Neural cell (in vitro differentiated cells): ENCODE data around the gene KCNMB2. TPM values are rescaled to one million over a fixed set of nuclear protein-coding genes. Genes with fewer than 3 reads are reported as not detected.

Experiments used
- H2AFZ ChIP-seq: fragments of 200-600, 300-800 bp; sonication (generic), shearing (Covaris generic); 2 replicates; pipeline ENCODE4 v1.6.0; 2014; ENCODE audit warnings: low read depth, mild to moderate bottlenecking, antibody characterized with exemption, low read length, moderate library complexity
- H3F3A ChIP-seq: fragments of 200-600 bp; shearing (Covaris generic); 2 replicates; pipeline ENCODE4 v1.6.1; 2016; ENCODE audit warnings: mild to moderate bottlenecking, moderate library complexity, mixed read lengths, antibody characterized with exemption, low read length; ENCODE audit not compliant: insufficient read depth, poor library complexity, severe bottlenecking
- H3K27ac ChIP-seq: fragments of 200-600, 300-800 bp; sonication (generic), shearing (Covaris generic); 2 replicates; pipeline ENCODE4 v1.5.1; 2014; ENCODE audit warnings: mild to moderate bottlenecking, low read length, moderate library complexity
- H3K27me3 ChIP-seq: fragments of 300-800, 200-600 bp; sonication (generic), shearing (Covaris generic); 2 replicates; pipeline ENCODE4 v1.6.0; 2014; ENCODE audit warnings: mild to moderate bottlenecking, low read depth, low read length, moderate library complexity; ENCODE audit not compliant: insufficient read depth
- H3K36me3 ChIP-seq: fragments of 300-800, 200-600 bp; sonication (generic), shearing (Covaris generic); 2 replicates; pipeline ENCODE4 v1.5.1; 2014; ENCODE audit warnings: mild to moderate bottlenecking, antibody characterized with exemption, low read length, moderate library complexity; ENCODE audit not compliant: insufficient read depth
- H3K4me2 ChIP-seq: fragments of 300-800, 200-600 bp; sonication (generic), shearing (Covaris generic); 2 replicates; pipeline ENCODE4 v1.6.0; 2014; ENCODE audit warnings: mild to moderate bottlenecking, low read length
- H3K4me3 ChIP-seq: fragments of 300-800, 200-600 bp; sonication (generic), shearing (Covaris generic); 2 replicates; pipeline ENCODE4 v1.5.1; 2014; ENCODE audit warnings: mild to moderate bottlenecking, low read length, moderate library complexity
- H3K79me2 ChIP-seq: fragments of 200-600 bp; shearing (Covaris generic); replicated peaks from 2 replicates; pipeline ENCODE4 v1.6.0; 2014; ENCODE audit warnings: mild to moderate bottlenecking, low read length, moderate library complexity; ENCODE audit not compliant: insufficient read depth
- H3K9ac ChIP-seq: fragments of 300-800, 200-600 bp; sonication (generic), shearing (Covaris generic); 2 replicates; pipeline ENCODE4 v1.6.1; 2016; ENCODE audit warnings: mild to moderate bottlenecking, low read length, mixed read lengths
- H3K9me2 ChIP-seq: fragments of 200-600 bp; shearing (Covaris generic); 2 replicates; pipeline ENCODE4 v1.6.1; 2016; ENCODE audit warnings: mild to moderate bottlenecking, low read length, mixed read lengths; ENCODE audit not compliant: insufficient read depth
- H3K9me3 ChIP-seq: fragments of 200-600, 300-800 bp; sonication (generic), shearing (Covaris generic); 2 replicates; pipeline ENCODE4 v1.6.1; 2016; ENCODE audit warnings: mild to moderate bottlenecking, mixed run types, low read length, moderate library complexity, mixed read lengths
- H4K20me1 ChIP-seq: fragments of 200-600 bp; shearing (Covaris generic); 2 replicates; pipeline ENCODE4 v1.6.1; 2016; ENCODE audit warnings: mild to moderate bottlenecking, mixed run types; ENCODE audit not compliant: insufficient read depth
- EP300 ChIP-seq: fragments of 450-650 bp; conservative IDR thresholded peaks from 2 replicates; pipeline ENCODE4 v1.6.1; 2014; ENCODE audit warnings: antibody characterized with exemption, mild to moderate bottlenecking, moderate library complexity; ENCODE audit not compliant: poor library complexity, severe bottlenecking
- EZH2 ChIP-seq: fragments of 200-600, 300-800 bp; shearing (Covaris generic), sonication (generic); IDR thresholded peaks from 2 replicates; pipeline ENCODE4 v1.6.1; 2014; ENCODE audit warnings: antibody characterized with exemption, low read length, borderline replicate concordance, mild to moderate bottlenecking; ENCODE audit not compliant: insufficient read depth, poor library complexity, severe bottlenecking
- MXI1 ChIP-seq: fragments of 450-650 bp; conservative IDR thresholded peaks from 2 replicates; pipeline ENCODE4 v1.6.1; 2014; ENCODE audit warnings: antibody characterized with exemption, mild to moderate bottlenecking; ENCODE audit not compliant: poor library complexity, severe bottlenecking
- POLR2AphosphoS5 ChIP-seq: IDR thresholded peaks from 2 replicates; pipeline ENCODE4 v1.6.1; 2012
- RAD21 ChIP-seq: fragments of 450-650 bp; conservative IDR thresholded peaks from 2 replicates; pipeline ENCODE4 v1.6.1; 2014; ENCODE audit warnings: antibody characterized with exemption, mild to moderate bottlenecking, moderate library complexity
- SMC3 ChIP-seq: fragments of 450-650 bp; conservative IDR thresholded peaks from 2 replicates; pipeline ENCODE4 v1.6.1; 2014; ENCODE audit warnings: antibody characterized with exemption, mild to moderate bottlenecking, moderate library complexity; ENCODE audit not compliant: poor library complexity
- TAF1 ChIP-seq: IDR thresholded peaks from 2 replicates; pipeline ENCODE4 v1.6.1; 2012; ENCODE audit warnings: low read depth
- polyA minus RNA-seq: library from RNA; depleted of rRNA, polyadenylated mRNA; stranded (reverse); fragments of >200 nt; gene quantifications from 2 replicates; pipeline ENCODE4 v1.2.3, GENCODE V29; 2014
- polyA plus RNA-seq: library from polyadenylated mRNA; depleted of rRNA; stranded (reverse); fragments of >200 nt; gene quantifications from 2 replicates; pipeline ENCODE4 v1.2.3, GENCODE V29; 2014
- TF ChIP-seq, protein P1 (sequence below): IDR thresholded peaks from 2 replicates; pipeline ENCODE4 v1.6.1; 2012; ENCODE audit warnings: borderline replicate concordance
- TF ChIP-seq, protein P2 (sequence below): fragments of 450-650 bp; IDR thresholded peaks from 2 replicates; pipeline ENCODE4 v1.5.1; 2014; ENCODE audit warnings: antibody characterized with exemption, mild to moderate bottlenecking, moderate library complexity; ENCODE audit not compliant: poor library complexity, severe bottlenecking

The KCNMB2 gene
- polyA plus RNA-seq (0.64 and 0.93 TPM in 2 replicates), polyA minus RNA-seq (1.7 and 2.9 TPM in 2 replicates)

DNA sequence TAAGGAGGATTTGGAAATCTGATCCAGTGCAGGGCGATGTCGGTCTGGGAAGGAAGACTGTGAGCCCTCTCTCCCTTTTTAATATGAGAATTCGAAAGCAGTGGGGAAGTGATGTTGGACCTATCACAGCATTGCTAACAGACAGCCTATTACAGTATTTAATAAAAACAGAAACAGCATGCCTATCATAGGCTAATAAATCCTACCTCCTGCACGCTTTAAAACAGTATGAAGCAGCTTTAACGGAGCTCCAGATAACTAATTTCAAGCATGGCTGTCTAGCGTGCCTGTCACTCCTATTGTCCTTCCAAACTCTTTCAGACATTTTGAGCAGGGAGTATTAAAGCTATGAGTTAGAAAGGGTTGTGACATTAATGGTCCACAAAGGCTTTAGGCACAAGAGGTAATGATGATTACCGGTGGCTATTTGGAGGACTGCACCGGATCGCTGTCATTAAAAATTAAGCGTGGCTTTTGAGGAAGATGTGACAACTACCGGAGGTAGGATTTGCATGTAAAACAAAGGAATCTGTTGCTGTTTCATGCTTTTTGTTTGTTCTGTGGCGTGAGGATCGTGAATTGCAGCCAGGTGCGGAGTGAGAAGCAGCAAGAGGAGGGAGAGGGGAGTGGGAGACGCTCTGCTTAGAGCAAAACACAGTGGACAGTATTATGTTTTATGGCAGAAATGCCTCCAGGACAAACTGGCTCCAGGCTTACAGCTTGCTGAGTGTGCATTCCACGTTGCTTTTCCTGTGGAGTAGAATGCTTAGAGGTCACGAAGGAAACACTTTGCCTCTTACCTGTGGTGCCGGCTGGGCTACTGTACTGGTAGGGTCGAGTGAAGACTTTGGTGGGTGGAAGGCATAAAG is at the start of gene KCNMB2:
TSS of gene KCNMB2 (plus strand) at position 226 of the 869 bp plus-strand sequence.
- H3F3A ChIP-seq = peaks cover 7% of the 10 kb centered on the region
- H3K9me3 ChIP-seq = no peaks in the 10 kb centered on the region
- H3K27ac ChIP-seq = no peak within 1 kb of the TSS
- no peaks in the 10 kb centered on the region for H3K27me3 ChIP-seq
- H3K4me2 ChIP-seq = peak within 1 kb of the TSS; percentile 32
- no peaks in the 10 kb centered on the region for H3K79me2 ChIP-seq
- peak within 1 kb of the TSS; percentile 53 for H2AFZ ChIP-seq
- peak within 1 kb of the TSS; percentile 40 for H3K9ac ChIP-seq
- H3K36me3 ChIP-seq = no peaks in the 10 kb centered on the region
- no peaks in the 10 kb centered on the region for H4K20me1 ChIP-seq
- no peaks in the 10 kb centered on the region for H3K9me2 ChIP-seq
- peak within 1 kb of the TSS; percentile 62 for H3K4me3 ChIP-seq
- TF ChIP-seq, protein P1, sequence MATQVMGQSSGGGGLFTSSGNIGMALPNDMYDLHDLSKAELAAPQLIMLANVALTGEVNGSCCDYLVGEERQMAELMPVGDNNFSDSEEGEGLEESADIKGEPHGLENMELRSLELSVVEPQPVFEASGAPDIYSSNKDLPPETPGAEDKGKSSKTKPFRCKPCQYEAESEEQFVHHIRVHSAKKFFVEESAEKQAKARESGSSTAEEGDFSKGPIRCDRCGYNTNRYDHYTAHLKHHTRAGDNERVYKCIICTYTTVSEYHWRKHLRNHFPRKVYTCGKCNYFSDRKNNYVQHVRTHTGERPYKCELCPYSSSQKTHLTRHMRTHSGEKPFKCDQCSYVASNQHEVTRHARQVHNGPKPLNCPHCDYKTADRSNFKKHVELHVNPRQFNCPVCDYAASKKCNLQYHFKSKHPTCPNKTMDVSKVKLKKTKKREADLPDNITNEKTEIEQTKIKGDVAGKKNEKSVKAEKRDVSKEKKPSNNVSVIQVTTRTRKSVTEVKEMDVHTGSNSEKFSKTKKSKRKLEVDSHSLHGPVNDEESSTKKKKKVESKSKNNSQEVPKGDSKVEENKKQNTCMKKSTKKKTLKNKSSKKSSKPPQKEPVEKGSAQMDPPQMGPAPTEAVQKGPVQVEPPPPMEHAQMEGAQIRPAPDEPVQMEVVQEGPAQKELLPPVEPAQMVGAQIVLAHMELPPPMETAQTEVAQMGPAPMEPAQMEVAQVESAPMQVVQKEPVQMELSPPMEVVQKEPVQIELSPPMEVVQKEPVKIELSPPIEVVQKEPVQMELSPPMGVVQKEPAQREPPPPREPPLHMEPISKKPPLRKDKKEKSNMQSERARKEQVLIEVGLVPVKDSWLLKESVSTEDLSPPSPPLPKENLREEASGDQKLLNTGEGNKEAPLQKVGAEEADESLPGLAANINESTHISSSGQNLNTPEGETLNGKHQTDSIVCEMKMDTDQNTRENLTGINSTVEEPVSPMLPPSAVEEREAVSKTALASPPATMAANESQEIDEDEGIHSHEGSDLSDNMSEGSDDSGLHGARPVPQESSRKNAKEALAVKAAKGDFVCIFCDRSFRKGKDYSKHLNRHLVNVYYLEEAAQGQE = no peak
- TF ChIP-seq EZH2 = no peak
- no peak for TF ChIP-seq TAF1
- no peak for TF ChIP-seq EP300
- no peak for TF ChIP-seq POLR2AphosphoS5
- TF ChIP-seq MXI1 = no peak
- TF ChIP-seq RAD21 = no peak
- no peak for TF ChIP-seq SMC3
- TF ChIP-seq, protein P2, sequence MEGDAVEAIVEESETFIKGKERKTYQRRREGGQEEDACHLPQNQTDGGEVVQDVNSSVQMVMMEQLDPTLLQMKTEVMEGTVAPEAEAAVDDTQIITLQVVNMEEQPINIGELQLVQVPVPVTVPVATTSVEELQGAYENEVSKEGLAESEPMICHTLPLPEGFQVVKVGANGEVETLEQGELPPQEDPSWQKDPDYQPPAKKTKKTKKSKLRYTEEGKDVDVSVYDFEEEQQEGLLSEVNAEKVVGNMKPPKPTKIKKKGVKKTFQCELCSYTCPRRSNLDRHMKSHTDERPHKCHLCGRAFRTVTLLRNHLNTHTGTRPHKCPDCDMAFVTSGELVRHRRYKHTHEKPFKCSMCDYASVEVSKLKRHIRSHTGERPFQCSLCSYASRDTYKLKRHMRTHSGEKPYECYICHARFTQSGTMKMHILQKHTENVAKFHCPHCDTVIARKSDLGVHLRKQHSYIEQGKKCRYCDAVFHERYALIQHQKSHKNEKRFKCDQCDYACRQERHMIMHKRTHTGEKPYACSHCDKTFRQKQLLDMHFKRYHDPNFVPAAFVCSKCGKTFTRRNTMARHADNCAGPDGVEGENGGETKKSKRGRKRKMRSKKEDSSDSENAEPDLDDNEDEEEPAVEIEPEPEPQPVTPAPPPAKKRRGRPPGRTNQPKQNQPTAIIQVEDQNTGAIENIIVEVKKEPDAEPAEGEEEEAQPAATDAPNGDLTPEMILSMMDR = no peak

DNA sequence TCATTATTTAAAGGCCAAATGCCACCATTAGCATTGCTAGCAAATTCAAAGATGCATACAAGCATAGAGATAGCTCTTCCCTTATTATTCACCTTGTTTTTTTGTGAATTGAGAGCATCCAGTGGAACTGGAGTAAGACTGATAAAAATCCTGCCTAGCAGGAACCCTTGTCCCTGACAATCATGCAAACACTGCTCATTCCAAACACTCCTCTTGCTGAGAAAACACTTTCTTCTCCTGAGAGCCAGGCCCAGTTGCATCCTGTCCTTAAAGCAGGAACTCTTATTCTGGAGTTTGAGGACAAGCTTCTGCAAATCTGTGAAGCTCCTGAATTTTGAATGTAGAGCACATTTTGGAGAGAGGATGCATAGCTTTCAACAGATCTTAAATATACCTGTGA is 49.3 kb upstream of the KCNMB2 start:
- no peak overlapping the region for H3K4me2 ChIP-seq

More for the DNA sequence above, 49.3 kb upstream of the KCNMB2 start:
- no peak overlapping the region for H3K27ac ChIP-seq
- H3K79me2 ChIP-seq = no peaks in the 10 kb centered on the region
- no peaks in the 10 kb centered on the region for H3K9me2 ChIP-seq
- H3K9me3 ChIP-seq = no peaks in the 10 kb centered on the region
- H2AFZ ChIP-seq = no peak overlapping the region
- no peaks in the 10 kb centered on the region for H3K36me3 ChIP-seq
- H3F3A ChIP-seq = no peaks in the 10 kb centered on the region
- no peaks in the 10 kb centered on the region for H4K20me1 ChIP-seq
- H3K27me3 ChIP-seq = no peaks in the 10 kb centered on the region
- H3K4me3 ChIP-seq = no peak overlapping the region
- no peak for TF ChIP-seq MXI1
- no peak for TF ChIP-seq TAF1
- TF ChIP-seq, protein P1 = no peak
- TF ChIP-seq EZH2 = no peak
- TF ChIP-seq, protein P2 = no peak
- TF ChIP-seq EP300 = no peak
- TF ChIP-seq POLR2AphosphoS5 = no peak
- no peak for TF ChIP-seq SMC3
- TF ChIP-seq RAD21 = no peak
- no peak overlapping the region for H3K9ac ChIP-seq
